Measurements from ENCODE around the gene HSD17B11. TPM values are rescaled to one million over a fixed set of nuclear protein-coding genes. Genes with fewer than 3 reads are reported as not detected.
"Not testable (repeated sequence)": the region's sequence is repeated elsewhere in the genome, so short reads cannot be mapped to it uniquely, and the experiment has no call there.

HSD17B11 gene
- total RNA-seq, 2 experiments from 2014 or later, result 18.2 to 18.7 TPM

DNA sequence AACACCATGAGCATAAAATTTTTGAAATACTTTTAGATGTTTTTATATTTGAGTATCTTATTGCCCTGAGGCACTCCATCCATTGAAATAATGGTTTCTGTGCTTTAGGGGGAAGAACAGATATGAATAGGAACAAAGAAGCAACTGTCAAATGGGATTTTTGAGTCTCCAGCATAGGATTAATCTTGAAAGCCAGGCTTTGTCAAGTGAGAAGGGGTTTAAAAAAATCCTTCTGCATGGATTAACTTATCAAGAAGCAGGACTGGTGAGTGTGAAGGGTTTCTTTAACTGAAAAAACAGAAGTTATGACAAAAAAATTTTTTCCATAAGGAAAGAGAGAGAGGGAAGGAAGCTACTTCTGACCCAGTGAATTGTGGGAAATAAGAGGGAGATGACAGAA, 23.8 kb upstream of the HSD17B11 start:
- Mint-ChIP-seq H3K4me1 (no peaks in the 10 kb centered on the region), H3K27me3 (peaks cover 2% of the 10 kb centered on the region), H3K9me3 (no peaks in the 10 kb centered on the region), H3K4me3 (no peak overlapping the region), H3K27ac (no peak overlapping the region), H3K36me3 (no peaks in the 10 kb centered on the region)
- DNase-seq, result no peak

DNA sequence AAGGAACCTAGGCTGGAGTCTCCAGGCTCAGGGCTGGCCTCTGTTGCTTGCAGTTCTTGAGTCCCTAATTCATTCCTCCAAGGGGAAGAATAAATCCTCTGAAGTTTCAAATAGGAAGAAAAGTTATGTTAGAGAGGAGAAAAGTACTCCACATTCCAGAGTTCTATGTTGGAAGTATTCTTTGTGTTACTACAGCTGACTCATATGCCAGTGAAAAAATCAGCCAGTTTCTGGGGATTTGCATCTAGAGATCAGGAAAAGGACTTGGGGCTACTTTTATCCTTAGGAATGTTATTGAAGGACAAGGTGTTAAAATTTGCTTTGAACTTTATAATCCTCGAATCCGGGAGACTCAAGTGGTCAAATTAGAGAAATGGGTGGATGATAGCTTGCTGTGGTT, 19.7 kb upstream of the HSD17B11 start:
- Mint-ChIP-seq H3K9me3 (no peaks in the 10 kb centered on the region), H3K27me3 (peaks cover 9% of the 10 kb centered on the region), H3K4me3 (no peak overlapping the region), H3K4me1 (peaks cover 15% of the 10 kb centered on the region), H3K36me3 (no peaks in the 10 kb centered on the region), H3K27ac (no peak overlapping the region)
- no peak for DNase-seq

- no peaks in the 10 kb centered on the region for H3K9me3 Mint-ChIP-seq
- H3K4me3 Mint-ChIP-seq, result no peak overlapping the region
- DNase-seq, result no peak
- no peak overlapping the region for H3K27ac Mint-ChIP-seq
- peaks cover 9% of the 10 kb centered on the region for H3K27me3 Mint-ChIP-seq
- no peaks in the 10 kb centered on the region for H3K36me3 Mint-ChIP-seq
- H3K4me1 Mint-ChIP-seq, result peaks cover 15% of the 10 kb centered on the region
These were observed 19.2 kb upstream of the HSD17B11 start for GRCh38 chr4:87410157-87410556.

- peaks cover 15% of the 10 kb centered on the region for H3K4me1 Mint-ChIP-seq
- no peaks in the 10 kb centered on the region for H3K36me3 Mint-ChIP-seq
- no peak overlapping the region for H3K27ac Mint-ChIP-seq
- no peaks in the 10 kb centered on the region for H3K9me3 Mint-ChIP-seq
- no peak for DNase-seq
- no peak overlapping the region for H3K4me3 Mint-ChIP-seq
- H3K27me3 Mint-ChIP-seq, result peaks cover 9% of the 10 kb centered on the region
These were observed 18.5 kb upstream of the HSD17B11 start for GRCh38 chr4:87409420-87409939.

GRCh38 chr4:87406902-87407301, 15.9 kb upstream of the HSD17B11 start:
- H3K4me3 Mint-ChIP-seq, H3K9me3 Mint-ChIP-seq, H3K27me3 Mint-ChIP-seq, DNase-seq, H3K27ac Mint-ChIP-seq, H3K36me3 Mint-ChIP-seq: not testable (repeated sequence)
- H3K4me1 Mint-ChIP-seq, result peaks cover 15% of the 10 kb centered on the region

GRCh38 chr4:87406462-87406861, 15.5 kb upstream of the HSD17B11 start:
- Mint-ChIP-seq H3K27ac (peak overlapping the region; percentile 69), H3K9me3 (peaks cover 3% of the 10 kb centered on the region), H3K4me1 (peaks cover 15% of the 10 kb centered on the region), H3K4me3 (no peak overlapping the region), H3K36me3 (no peaks in the 10 kb centered on the region), H3K27me3 (peaks cover 9% of the 10 kb centered on the region)
- no peak for DNase-seq

GRCh38 chr4:87405211-87405820, 14.3 kb upstream of the HSD17B11 start:
- Mint-ChIP-seq H3K9me3 (peaks cover 3% of the 10 kb centered on the region), H3K36me3 (no peaks in the 10 kb centered on the region), H3K27ac (no peak overlapping the region), H3K27me3 (peaks cover 9% of the 10 kb centered on the region), H3K4me1 (peaks cover 15% of the 10 kb centered on the region), H3K4me3 (no peak overlapping the region)
- no peak for DNase-seq

DNA sequence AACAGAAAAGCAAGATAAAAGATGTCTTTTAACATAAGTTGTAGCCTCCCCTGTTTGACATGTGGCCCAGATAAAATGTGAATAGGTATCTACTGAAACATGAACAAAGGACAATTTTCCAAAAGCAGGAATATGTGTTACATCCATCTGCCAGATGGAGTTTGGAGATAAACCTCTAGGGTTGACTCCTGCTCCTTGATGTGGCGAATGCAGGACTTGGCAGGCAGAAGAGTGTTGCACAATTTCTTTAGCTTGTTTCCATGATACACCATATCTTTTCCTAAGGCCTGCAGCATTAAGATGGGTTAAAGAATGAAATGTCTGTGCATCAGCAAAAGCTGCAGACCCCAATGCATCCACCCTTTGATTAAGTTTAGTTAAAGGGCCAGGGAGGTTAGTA, 12.7 kb upstream of the HSD17B11 start:
- not testable (repeated sequence) for H3K4me3 Mint-ChIP-seq, H3K27me3 Mint-ChIP-seq, H3K9me3 Mint-ChIP-seq, H3K36me3 Mint-ChIP-seq, DNase-seq, H3K27ac Mint-ChIP-seq
- H3K4me1 Mint-ChIP-seq, result peaks cover 15% of the 10 kb centered on the region

GRCh38 chr4:87399954-87400353, 9.0 kb upstream of the HSD17B11 start:
- no peaks in the 10 kb centered on the region for H3K27me3 Mint-ChIP-seq
- peaks cover 3% of the 10 kb centered on the region for H3K9me3 Mint-ChIP-seq
- no peaks in the 10 kb centered on the region for H3K4me1 Mint-ChIP-seq
- H3K36me3 Mint-ChIP-seq, result no peaks in the 10 kb centered on the region
- no peak overlapping the region for H3K4me3 Mint-ChIP-seq
- no peak overlapping the region for H3K27ac Mint-ChIP-seq
- DNase-seq, result no peak

- Mint-ChIP-seq H3K9me3 (peaks cover 3% of the 10 kb centered on the region), H3K4me3 (no peak overlapping the region), H3K27ac (no peak overlapping the region), H3K4me1 (no peaks in the 10 kb centered on the region), H3K27me3 (no peaks in the 10 kb centered on the region), H3K36me3 (no peaks in the 10 kb centered on the region)
- no peak for DNase-seq
These were observed 8.2 kb upstream of the HSD17B11 start for GRCh38 chr4:87399148-87399547.

DNA sequence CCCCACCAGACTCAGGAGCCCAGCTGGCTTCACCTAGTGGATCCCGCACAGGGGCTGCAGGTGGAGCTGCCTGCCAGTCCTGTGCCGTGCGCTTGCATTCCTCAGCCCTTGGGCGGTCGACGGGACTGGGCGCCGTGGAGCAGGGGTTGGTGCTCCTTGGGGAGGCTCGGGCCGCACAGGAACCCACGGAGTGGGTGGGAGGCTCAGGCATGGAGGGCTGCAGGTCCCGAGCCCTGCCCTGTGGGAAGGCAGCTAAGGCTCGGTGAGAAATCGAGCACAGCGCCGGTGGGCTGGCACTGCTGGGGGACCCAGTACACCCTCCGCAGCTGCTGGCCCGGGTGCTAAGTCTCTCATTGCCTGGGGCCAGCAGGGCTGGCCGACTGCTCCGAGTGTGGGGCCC, 4.9 kb upstream of the HSD17B11 start:
- H3K4me1 Mint-ChIP-seq, H3K9me3 Mint-ChIP-seq, H3K27me3 Mint-ChIP-seq, H3K36me3 Mint-ChIP-seq, H3K27ac Mint-ChIP-seq, H3K4me3 Mint-ChIP-seq, DNase-seq: not testable (repeated sequence)

- peak; percentile 13 for DNase-seq
- H3K27ac Mint-ChIP-seq, result peak overlapping the region; percentile 57
- not testable (repeated sequence) for H3K4me1 Mint-ChIP-seq, H3K9me3 Mint-ChIP-seq, H3K36me3 Mint-ChIP-seq, H3K27me3 Mint-ChIP-seq
- H3K4me3 Mint-ChIP-seq, result peak overlapping the region; percentile 75
These were observed 4.1 kb upstream of the HSD17B11 start for GRCh38 chr4:87395073-87395472.

- Mint-ChIP-seq H3K27me3 (no peaks in the 10 kb centered on the region), H3K4me3 (no peak overlapping the region), H3K9me3 (peaks cover 2% of the 10 kb centered on the region)
These were observed 1.2 kb upstream of the HSD17B11 start for GRCh38 chr4:87392183-87392582.

DNA sequence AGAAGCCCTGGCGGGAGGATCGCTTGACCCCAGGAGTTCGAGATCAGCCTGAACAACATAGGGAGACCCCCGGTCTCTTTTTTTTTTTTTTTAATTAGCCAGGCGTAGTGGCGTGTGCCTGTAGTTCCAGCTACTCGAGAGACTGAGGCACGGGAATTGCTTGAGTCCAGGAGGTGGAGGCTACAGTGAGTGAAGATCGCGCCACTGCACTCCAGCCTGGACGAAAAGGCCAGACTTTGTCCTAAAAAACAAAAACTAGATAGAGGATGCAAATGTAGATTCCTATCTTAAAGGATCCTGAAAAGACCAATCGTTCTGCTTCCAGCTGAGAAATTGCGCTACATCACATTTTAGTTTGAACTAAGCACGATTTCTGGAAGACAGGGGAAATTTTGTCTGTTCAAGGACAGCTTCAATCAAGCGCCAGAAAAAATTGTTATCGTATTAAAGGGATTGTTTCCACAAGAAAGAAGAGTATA, 627 bp upstream of the HSD17B11 start:
- no peak for DNase-seq
- peak overlapping the region; percentile 92 for H3K4me3 Mint-ChIP-seq
- H3K36me3 Mint-ChIP-seq, result peaks cover 16% of the 10 kb centered on the region
- peaks cover 2% of the 10 kb centered on the region for H3K9me3 Mint-ChIP-seq
- H3K27me3 Mint-ChIP-seq, result no peaks in the 10 kb centered on the region
- peak overlapping the region; percentile 83 for H3K27ac Mint-ChIP-seq
- H3K4me1 Mint-ChIP-seq, result peaks cover 30% of the 10 kb centered on the region

More at GRCh38 chr4:87392183-87392582, 1.2 kb upstream of the HSD17B11 start:
- peaks cover 29% of the 10 kb centered on the region for H3K4me1 Mint-ChIP-seq
- H3K36me3 Mint-ChIP-seq, result peaks cover 12% of the 10 kb centered on the region
- DNase-seq, result no peak
- H3K27ac Mint-ChIP-seq, result no peak overlapping the region

- Mint-ChIP-seq H3K9me3 (peaks cover 3% of the 10 kb centered on the region), H3K4me3 (peak overlapping the region; percentile 92), H3K36me3 (peaks cover 24% of the 10 kb centered on the region), H3K27ac (peak overlapping the region; percentile 83), H3K27me3 (no peaks in the 10 kb centered on the region), H3K4me1 (peaks cover 30% of the 10 kb centered on the region)
- no peak for DNase-seq
These were observed 467 bp downstream of the HSD17B11 start for GRCh38 chr4:87390551-87390890.

DNA sequence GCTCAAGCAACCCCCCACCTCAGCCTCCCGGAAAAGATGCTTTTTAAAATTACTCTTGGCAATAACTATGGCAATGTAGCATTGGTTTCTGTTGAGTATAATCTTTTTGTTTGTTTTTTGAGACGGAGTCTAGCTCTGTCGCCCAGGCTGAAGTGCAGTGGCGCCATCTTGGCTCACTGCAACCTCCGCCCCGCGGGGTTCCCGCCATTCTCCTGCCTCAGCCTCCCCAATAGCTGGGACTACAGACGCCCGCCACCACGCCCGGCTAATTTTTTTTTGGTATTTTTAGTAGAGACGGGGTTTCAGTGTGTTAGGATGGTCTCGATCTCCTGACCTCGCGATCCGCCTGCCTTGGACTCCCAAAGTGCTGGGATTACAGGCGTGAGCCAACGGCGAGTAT, 933 bp downstream of the HSD17B11 start:
- Mint-ChIP-seq H3K27ac (peak overlapping the region; percentile 83), H3K4me1 (peaks cover 32% of the 10 kb centered on the region), H3K4me3 (peak overlapping the region; percentile 92), H3K36me3 (peaks cover 27% of the 10 kb centered on the region)
- not testable (repeated sequence) for H3K9me3 Mint-ChIP-seq, H3K27me3 Mint-ChIP-seq
- DNase-seq, result peak; percentile 19

Measured in activated naive CD8-positive, alpha-beta T cell treated with anti-CD3 and anti-CD28 coated beads for 36 hours (primary cell).